HG03565 (cell line): ENCODE results near the gene TMEM178A.

ENCODE experiments used
- ATAC-seq: cut with Tn5 transposase; IDR thresholded peaks from one replicate; pipeline ENCODE4 v1.9.1; 2021; ENCODE audit warnings: mild to moderate bottlenecking, moderate library complexity; ENCODE audit not compliant: unreplicated experiment

Gene TMEM178A

GRCh38 chr2:39736640-39737039 lies 70.9 kb downstream of the TMEM178A start:
- no peak for ATAC-seq

- no peak for ATAC-seq
Measured at GRCh38 chr2:39737661-39738060, 71.9 kb downstream of the TMEM178A start.

GRCh38 chr2:39738936-39739335 lies 73.2 kb downstream of the TMEM178A start:
- ATAC-seq: no peak

GRCh38 chr2:39739386-39739785 lies 73.7 kb downstream of the TMEM178A start:
- no peak for ATAC-seq

GRCh38 chr2:39741871-39742270 lies 76.2 kb downstream of the TMEM178A start:
- ATAC-seq: no peak

- ATAC-seq: no peak
Measured at GRCh38 chr2:39743269-39743776, 77.6 kb downstream of the TMEM178A start.

- ATAC-seq: no peak
Measured at GRCh38 chr2:39755466-39755865, 89.7 kb downstream of the TMEM178A start.

- ATAC-seq: no peak
Measured at GRCh38 chr2:39757156-39757555, 91.4 kb downstream of the TMEM178A start.

- no peak for ATAC-seq
Measured at GRCh38 chr2:39762448-39762847, 96.7 kb downstream of the TMEM178A start.
